Bronchial epithelial cell (primary cell): Measurements from ENCODE around the gene PRDM1. TPM values are rescaled to one million over a fixed set of nuclear protein-coding genes. Genes with fewer than 3 reads are reported as not detected.

Experiments
- DNase-seq: peaks from one replicate; pipeline ENCODE4 v3.0.0-alpha.2; 2010; ENCODE audit warnings: low read depth
- FAIRE-seq: peaks from 2 replicates; lab custom pipeline; 2011; peaks lifted over from hg19 to GRCh38; lab: Jason Lieb, UNC
- H3K27me3 ChIP-seq: 2 replicates; pipeline ENCODE4 v1.5.1; 2011; ENCODE audit warnings: low read length; ENCODE audit not compliant: control insufficient read depth, insufficient read depth
- H3K36me3 ChIP-seq: 2 replicates; pipeline ENCODE4 v1.5.1; 2011; ENCODE audit warnings: low read length; ENCODE audit not compliant: control insufficient read depth, insufficient read depth
- H3K4me3 ChIP-seq: 2 replicates; pipeline ENCODE4 v1.5.1; 2011; ENCODE audit warnings: mild to moderate bottlenecking, low read depth, low read length, control low read depth
- CTCF ChIP-seq: IDR thresholded peaks from 2 replicates; pipeline ENCODE4 v1.5.1; 2011; ENCODE audit warnings: mild to moderate bottlenecking, moderate library complexity, low read length, control low read depth, inconsistent platforms; ENCODE audit not compliant: insufficient read depth, severe bottlenecking
- total RNA-seq: library from RNA; depleted of rRNA; stranded (reverse); fragments of >200 nt; gene quantifications from 2 replicates; pipeline ENCODE4 v1.2.1, GENCODE V29; 2014

Gene PRDM1
- total RNA-seq, 1 donor from 2014 or later = 5.3 TPM

DNA sequence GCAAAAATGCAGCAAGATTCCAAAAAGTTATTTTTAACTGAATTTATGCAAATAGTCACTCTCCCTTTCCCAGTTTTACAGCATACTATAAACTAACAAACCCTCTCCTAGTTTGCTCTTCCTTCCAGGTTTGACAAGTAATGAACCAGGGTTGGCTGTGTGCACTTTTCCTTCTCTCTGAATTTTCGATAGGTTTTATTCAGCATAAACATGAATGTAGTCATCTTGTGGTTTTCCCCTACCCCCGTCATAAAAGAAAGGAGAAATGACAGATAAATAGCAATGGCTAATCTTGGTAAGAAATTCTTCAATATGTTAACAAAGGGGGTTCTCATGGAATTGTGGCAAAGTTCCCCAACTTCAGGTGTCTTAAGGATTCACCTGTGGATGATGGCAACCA is 26.3 kb downstream of the PRDM1 start:
- Histone ChIP-seq H3K4me3 (no peak overlapping the region), H3K36me3 (no peaks in the 10 kb centered on the region), H3K27me3 (no peaks in the 10 kb centered on the region)
- FAIRE-seq = no peak
- TF ChIP-seq CTCF = no peak
- no peak for DNase-seq

DNA sequence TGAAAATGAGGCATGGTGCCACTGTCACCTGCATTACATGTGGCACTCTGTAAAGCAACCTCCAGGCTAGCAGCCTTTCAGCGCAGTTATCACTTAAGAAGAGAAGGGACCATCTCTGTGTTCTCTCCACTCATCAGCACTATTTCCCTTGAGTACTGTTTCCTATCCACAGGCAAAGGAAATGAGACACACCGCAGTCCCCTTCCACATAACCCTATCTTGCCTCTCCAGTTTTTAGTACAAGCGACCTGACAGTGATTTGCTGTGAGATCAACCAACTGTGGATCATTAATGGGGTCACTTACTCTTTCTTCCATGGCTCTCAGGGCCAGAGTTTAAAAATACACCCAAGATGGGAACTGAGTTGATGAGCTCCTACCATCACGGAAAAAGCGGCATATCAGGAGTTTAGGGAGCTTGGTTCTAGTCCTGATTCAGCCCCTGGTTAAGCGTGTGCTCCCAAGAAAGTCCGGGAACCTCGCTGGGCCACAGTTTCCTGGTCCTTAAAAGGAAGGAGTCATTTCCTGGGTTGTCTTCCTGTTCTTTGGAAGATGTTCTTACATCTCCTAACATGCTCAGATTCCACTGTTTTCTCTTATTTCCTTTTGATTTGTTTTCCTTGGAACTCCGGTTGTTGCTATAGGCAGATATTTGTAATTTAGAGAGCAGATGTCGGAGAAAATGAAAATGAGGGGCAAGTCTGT is 27.3 kb downstream of the PRDM1 start:
- no peak overlapping the region for H3K4me3 ChIP-seq
- DNase-seq = no peak
- TF ChIP-seq CTCF = no peak
- no peaks in the 10 kb centered on the region for H3K36me3 ChIP-seq
- no peaks in the 10 kb centered on the region for H3K27me3 ChIP-seq
- no peak for FAIRE-seq

DNA sequence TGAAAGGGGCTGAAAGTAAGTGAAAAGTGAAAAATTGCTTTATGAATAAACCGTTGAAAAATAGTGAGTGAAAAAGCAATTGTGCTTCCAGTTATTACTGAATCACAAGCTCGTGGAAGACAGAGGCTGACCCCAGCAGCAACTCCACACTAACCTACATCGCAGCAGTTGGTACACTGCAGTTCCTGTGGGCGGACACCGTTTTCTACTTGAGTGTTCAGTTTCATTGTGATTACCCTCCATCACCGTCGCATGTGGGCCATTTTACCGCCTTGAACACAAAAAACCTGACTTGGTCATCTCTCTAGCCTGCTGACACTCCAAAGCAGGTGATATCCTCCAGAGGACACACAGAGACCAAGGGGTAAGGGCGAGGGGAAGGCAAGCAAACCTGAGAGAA is 28.4 kb downstream of the PRDM1 start:
- no peak for FAIRE-seq
- TF ChIP-seq CTCF = no peak
- Histone ChIP-seq H3K4me3 (no peak overlapping the region), H3K36me3 (no peaks in the 10 kb centered on the region), H3K27me3 (no peaks in the 10 kb centered on the region)
- DNase-seq = no peak

DNA sequence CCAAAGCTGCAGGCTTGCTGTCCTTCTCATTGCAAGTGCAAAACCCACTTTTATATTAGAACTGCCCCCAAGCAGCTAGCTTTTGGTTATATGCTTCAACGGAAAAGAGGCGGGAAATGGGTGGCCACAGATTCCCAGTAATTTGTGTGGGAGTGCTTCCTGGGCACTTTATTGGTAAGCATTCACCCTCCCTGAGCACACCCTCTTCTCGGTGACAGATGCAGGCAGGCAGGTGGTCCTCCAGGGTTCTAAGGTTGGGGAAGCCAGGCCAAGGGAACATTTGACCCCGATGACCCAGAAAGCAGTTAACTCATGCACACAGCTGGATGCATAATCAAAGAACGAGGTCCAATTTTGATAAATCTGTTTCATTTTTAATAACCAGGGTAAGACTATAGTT is 29.1 kb downstream of the PRDM1 start:
- DNase-seq = no peak
- Histone ChIP-seq H3K27me3 (no peaks in the 10 kb centered on the region), H3K36me3 (no peaks in the 10 kb centered on the region), H3K4me3 (no peak overlapping the region)
- no peak for TF ChIP-seq CTCF
- FAIRE-seq = no peak

- H3K27me3 ChIP-seq = no peaks in the 10 kb centered on the region
- DNase-seq (peak; percentile 70), FAIRE-seq (peak; percentile 43)
- H3K4me3 ChIP-seq = no peak overlapping the region
- no peaks in the 10 kb centered on the region for H3K36me3 ChIP-seq
- TF ChIP-seq CTCF = no peak
Observed at GRCh38 chr6:106116125-106116832, 30.1 kb downstream of the PRDM1 start.
